Panc1 (cell line): ENCODE results near the gene ACP7.

Source experiments
- CTCF ChIP-seq: fragments of 450-650 bp; IDR thresholded peaks from 2 replicates; pipeline ENCODE4 v1.5.1; 2017; ENCODE audit warnings: mild to moderate bottlenecking
- POLR2AphosphoS5 ChIP-seq: IDR thresholded peaks from 2 replicates; pipeline ENCODE4 v1.6.1; 2012; ENCODE audit warnings: mild to moderate bottlenecking, low read depth, low read length, moderate library complexity
- TCF7L2 ChIP-seq: IDR thresholded peaks from 2 replicates; pipeline ENCODE4 v1.6.1; 2011; ENCODE audit warnings: mild to moderate bottlenecking, low read depth, low read length, inconsistent platforms
- TF ChIP-seq, protein P1 (sequence below), 2 experiments: IDR thresholded peaks; 2 replicates each; pipeline ENCODE4 v1.6.1; 2011 to 2012; ENCODE audit warnings: low read depth in 2 of 2, control low read depth in 1 of 2, low read length in 1 of 2, mild to moderate bottlenecking in 1 of 2, moderate library complexity in 1 of 2; ENCODE audit not compliant: insufficient read depth in 1 of 2

DNA sequence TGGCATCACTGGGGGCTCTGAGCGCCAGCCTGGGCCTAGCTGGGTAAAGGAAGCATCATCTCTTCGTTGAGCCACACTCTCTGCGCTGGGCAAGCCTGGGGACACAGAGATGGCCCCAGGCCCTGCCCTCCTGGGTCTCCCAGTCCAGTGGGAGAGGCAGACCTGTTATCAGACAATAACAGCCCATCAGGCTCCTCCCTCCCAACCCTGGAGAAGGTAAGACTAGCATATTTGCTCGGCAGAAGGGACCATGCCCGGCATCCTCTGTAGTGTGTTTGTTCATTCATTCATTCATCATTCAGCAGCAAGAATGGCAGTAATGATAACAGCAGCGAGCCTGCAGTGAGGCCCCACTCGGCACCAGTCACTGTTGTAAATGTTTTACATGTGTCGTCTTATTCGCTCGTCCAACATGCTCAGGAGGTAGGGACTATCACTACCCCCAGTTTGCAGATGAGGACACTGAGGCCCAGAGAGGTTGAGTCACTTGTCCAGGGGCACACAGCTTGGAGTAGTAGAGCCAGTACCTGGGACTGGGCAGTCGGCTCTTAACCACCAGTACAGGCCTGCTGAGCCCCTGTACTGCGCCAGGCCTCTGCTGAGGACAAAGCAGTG lies 74.6 kb downstream of the ACP7 start:
- TF ChIP-seq CTCF (no peak), POLR2AphosphoS5 (no peak), TCF7L2 (no peak)
- TF ChIP-seq, protein P1, sequence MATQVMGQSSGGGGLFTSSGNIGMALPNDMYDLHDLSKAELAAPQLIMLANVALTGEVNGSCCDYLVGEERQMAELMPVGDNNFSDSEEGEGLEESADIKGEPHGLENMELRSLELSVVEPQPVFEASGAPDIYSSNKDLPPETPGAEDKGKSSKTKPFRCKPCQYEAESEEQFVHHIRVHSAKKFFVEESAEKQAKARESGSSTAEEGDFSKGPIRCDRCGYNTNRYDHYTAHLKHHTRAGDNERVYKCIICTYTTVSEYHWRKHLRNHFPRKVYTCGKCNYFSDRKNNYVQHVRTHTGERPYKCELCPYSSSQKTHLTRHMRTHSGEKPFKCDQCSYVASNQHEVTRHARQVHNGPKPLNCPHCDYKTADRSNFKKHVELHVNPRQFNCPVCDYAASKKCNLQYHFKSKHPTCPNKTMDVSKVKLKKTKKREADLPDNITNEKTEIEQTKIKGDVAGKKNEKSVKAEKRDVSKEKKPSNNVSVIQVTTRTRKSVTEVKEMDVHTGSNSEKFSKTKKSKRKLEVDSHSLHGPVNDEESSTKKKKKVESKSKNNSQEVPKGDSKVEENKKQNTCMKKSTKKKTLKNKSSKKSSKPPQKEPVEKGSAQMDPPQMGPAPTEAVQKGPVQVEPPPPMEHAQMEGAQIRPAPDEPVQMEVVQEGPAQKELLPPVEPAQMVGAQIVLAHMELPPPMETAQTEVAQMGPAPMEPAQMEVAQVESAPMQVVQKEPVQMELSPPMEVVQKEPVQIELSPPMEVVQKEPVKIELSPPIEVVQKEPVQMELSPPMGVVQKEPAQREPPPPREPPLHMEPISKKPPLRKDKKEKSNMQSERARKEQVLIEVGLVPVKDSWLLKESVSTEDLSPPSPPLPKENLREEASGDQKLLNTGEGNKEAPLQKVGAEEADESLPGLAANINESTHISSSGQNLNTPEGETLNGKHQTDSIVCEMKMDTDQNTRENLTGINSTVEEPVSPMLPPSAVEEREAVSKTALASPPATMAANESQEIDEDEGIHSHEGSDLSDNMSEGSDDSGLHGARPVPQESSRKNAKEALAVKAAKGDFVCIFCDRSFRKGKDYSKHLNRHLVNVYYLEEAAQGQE (IDR thresholded peaks at IDR 0.05; ENCODE audit: insufficient read depth in 1 of 2, low read depth in 2 of 2, low read length in 1 of 2), result no peak
